ENCODE measurements around the gene RBMX2. TPM values are rescaled to one million over a fixed set of nuclear protein-coding genes. Genes with fewer than 3 reads are reported as not detected.

RBMX2 gene
- total RNA-seq, 1 donor from 2014 or later, result 24.5 TPM

DNA sequence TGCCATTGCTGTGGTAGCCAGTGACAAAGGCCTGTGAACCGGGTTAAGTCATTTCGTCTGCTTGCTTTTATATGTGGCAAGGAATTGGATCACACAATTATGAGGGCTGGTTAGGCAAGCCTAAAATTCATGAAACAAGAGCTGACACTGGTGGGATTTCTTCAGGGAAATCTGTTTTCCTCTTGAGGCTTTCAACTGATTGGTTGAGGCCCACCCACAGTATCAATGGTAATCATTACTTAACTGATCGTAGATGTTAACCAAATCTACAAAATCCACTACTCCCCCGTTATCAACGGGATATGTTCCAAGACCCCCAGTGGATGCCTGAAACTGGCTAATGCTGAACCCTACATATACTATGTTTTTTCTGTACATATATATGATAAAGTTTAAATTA, 13.0 kb downstream of the RBMX2 start:
- Mint-ChIP-seq H3K27ac (ENCODE audit: unreplicated experiment) (no peak overlapping the region), H3K4me1 (ENCODE audit: unreplicated experiment) (no peaks in the 10 kb centered on the region), H3K9me3 (ENCODE audit: unreplicated experiment) (no peaks in the 10 kb centered on the region), H3K27me3 (ENCODE audit: unreplicated experiment) (no peaks in the 10 kb centered on the region), H3K4me3 (ENCODE audit: unreplicated experiment) (no peak overlapping the region), H3K36me3 (ENCODE audit: low read depth, unreplicated experiment) (no peaks in the 10 kb centered on the region)
- DNase-seq (ENCODE audit: low spot score), result no peak
- TF ChIP-seq, protein P1, sequence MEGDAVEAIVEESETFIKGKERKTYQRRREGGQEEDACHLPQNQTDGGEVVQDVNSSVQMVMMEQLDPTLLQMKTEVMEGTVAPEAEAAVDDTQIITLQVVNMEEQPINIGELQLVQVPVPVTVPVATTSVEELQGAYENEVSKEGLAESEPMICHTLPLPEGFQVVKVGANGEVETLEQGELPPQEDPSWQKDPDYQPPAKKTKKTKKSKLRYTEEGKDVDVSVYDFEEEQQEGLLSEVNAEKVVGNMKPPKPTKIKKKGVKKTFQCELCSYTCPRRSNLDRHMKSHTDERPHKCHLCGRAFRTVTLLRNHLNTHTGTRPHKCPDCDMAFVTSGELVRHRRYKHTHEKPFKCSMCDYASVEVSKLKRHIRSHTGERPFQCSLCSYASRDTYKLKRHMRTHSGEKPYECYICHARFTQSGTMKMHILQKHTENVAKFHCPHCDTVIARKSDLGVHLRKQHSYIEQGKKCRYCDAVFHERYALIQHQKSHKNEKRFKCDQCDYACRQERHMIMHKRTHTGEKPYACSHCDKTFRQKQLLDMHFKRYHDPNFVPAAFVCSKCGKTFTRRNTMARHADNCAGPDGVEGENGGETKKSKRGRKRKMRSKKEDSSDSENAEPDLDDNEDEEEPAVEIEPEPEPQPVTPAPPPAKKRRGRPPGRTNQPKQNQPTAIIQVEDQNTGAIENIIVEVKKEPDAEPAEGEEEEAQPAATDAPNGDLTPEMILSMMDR (IDR thresholded peaks at IDR 0.05; ENCODE audit: unreplicated experiment), result no peak

DNA sequence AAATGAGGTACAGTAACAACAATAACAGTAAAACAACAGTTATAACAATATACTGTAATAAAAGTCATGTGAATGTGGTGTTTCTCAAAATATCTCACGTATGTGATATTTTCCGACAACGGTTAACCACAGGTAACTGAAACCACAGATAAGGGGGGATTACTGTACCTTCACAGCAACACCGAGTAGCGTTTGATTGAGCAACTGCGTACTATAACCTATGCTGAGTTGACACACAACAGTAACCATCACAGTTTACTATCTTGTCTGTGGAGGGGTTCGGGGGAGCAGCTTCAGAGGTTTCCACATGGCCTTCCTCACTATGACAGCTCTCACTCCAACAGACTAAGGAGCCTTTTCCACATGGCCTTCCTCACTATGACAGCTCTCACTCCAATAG, 13.4 kb downstream of the RBMX2 start:
- no peak for DNase-seq (ENCODE audit: low spot score)
- Mint-ChIP-seq H3K27ac (ENCODE audit: unreplicated experiment) (no peak overlapping the region), H3K9me3 (ENCODE audit: unreplicated experiment) (no peaks in the 10 kb centered on the region), H3K4me3 (ENCODE audit: unreplicated experiment) (no peak overlapping the region), H3K4me1 (ENCODE audit: unreplicated experiment) (no peaks in the 10 kb centered on the region), H3K36me3 (ENCODE audit: low read depth, unreplicated experiment) (no peaks in the 10 kb centered on the region), H3K27me3 (ENCODE audit: unreplicated experiment) (no peaks in the 10 kb centered on the region)
- TF ChIP-seq, protein P1 (IDR thresholded peaks at IDR 0.05; ENCODE audit: unreplicated experiment), result no peak

- DNase-seq (ENCODE audit: low spot score), result no peak
- no peaks in the 10 kb centered on the region for H3K4me1 Mint-ChIP-seq (ENCODE audit: unreplicated experiment)
- H3K4me3 Mint-ChIP-seq (ENCODE audit: unreplicated experiment), result no peak overlapping the region
- H3K36me3 Mint-ChIP-seq (ENCODE audit: low read depth, unreplicated experiment), result no peaks in the 10 kb centered on the region
- TF ChIP-seq, protein P1 (IDR thresholded peaks at IDR 0.05; ENCODE audit: unreplicated experiment), result no peak
- no peaks in the 10 kb centered on the region for H3K9me3 Mint-ChIP-seq (ENCODE audit: unreplicated experiment)
- no peaks in the 10 kb centered on the region for H3K27me3 Mint-ChIP-seq (ENCODE audit: unreplicated experiment)
- H3K27ac Mint-ChIP-seq (ENCODE audit: unreplicated experiment), result no peak overlapping the region
Measured at GRCh38 chrX:130416785-130417184, 15.0 kb downstream of the RBMX2 start.

DNA sequence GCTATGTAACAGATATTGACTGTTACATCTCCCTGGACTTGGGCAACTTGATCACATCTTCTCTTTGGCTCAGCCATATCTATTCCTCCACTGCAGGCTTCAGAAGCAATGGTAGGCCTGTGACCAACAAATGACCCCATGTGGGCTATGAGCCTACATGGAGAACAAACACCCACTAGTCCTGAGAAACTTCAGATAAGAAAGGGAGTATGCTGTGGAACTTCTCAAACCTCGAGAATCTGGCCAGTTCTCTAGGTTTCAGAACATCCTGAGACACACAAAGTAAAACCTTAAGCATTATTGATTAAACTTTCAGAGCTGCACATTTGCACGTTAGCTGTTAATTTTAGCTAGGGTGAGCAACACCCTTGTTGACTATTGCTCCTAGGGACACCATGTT, 16.3 kb downstream of the RBMX2 start:
- H3K9me3 Mint-ChIP-seq (ENCODE audit: unreplicated experiment), result no peaks in the 10 kb centered on the region
- H3K4me3 Mint-ChIP-seq (ENCODE audit: unreplicated experiment), result no peak overlapping the region
- no peaks in the 10 kb centered on the region for H3K36me3 Mint-ChIP-seq (ENCODE audit: low read depth, unreplicated experiment)
- no peaks in the 10 kb centered on the region for H3K27me3 Mint-ChIP-seq (ENCODE audit: unreplicated experiment)
- H3K27ac Mint-ChIP-seq (ENCODE audit: unreplicated experiment), result no peak overlapping the region
- no peak for DNase-seq (ENCODE audit: low spot score)
- no peaks in the 10 kb centered on the region for H3K4me1 Mint-ChIP-seq (ENCODE audit: unreplicated experiment)
- TF ChIP-seq, protein P1 (IDR thresholded peaks at IDR 0.05; ENCODE audit: unreplicated experiment), result no peak

DNA sequence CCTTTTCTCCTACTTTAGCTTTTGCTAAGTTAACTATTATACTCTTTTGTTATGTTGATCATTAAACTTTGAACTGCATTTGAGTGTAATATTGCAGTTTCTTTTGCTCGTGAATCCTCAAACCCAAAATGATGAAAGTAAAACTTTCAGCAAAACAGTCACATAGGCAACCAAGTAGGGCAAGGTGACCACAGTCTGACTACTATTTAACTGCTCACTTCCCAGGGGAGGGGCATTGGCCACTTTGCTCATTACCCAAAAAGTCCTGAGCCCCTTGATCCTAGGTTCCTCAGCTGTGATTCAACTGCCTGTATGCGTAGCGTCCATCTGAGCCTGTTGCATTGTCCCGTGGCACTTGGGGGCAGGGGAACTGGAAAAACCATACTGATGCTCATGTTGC, 17.0 kb downstream of the RBMX2 start:
- no peak overlapping the region for H3K27ac Mint-ChIP-seq (ENCODE audit: unreplicated experiment)
- H3K27me3 Mint-ChIP-seq (ENCODE audit: unreplicated experiment), result no peaks in the 10 kb centered on the region
- H3K4me1 Mint-ChIP-seq (ENCODE audit: unreplicated experiment), result no peaks in the 10 kb centered on the region

More for the DNA sequence above, 17.0 kb downstream of the RBMX2 start:
- Mint-ChIP-seq H3K4me3 (ENCODE audit: unreplicated experiment) (no peak overlapping the region), H3K9me3 (ENCODE audit: unreplicated experiment) (no peaks in the 10 kb centered on the region), H3K36me3 (ENCODE audit: low read depth, unreplicated experiment) (no peaks in the 10 kb centered on the region)
- no peak for DNase-seq (ENCODE audit: low spot score)
- TF ChIP-seq, protein P1 (IDR thresholded peaks at IDR 0.05; ENCODE audit: unreplicated experiment), result no peak
